ENCODE data around the gene PRKCE.

Gene PRKCE

GRCh38 chr2:46007412-46007811 lies 355.9 kb downstream of the PRKCE start:
- no peak for DNase-seq

DNA sequence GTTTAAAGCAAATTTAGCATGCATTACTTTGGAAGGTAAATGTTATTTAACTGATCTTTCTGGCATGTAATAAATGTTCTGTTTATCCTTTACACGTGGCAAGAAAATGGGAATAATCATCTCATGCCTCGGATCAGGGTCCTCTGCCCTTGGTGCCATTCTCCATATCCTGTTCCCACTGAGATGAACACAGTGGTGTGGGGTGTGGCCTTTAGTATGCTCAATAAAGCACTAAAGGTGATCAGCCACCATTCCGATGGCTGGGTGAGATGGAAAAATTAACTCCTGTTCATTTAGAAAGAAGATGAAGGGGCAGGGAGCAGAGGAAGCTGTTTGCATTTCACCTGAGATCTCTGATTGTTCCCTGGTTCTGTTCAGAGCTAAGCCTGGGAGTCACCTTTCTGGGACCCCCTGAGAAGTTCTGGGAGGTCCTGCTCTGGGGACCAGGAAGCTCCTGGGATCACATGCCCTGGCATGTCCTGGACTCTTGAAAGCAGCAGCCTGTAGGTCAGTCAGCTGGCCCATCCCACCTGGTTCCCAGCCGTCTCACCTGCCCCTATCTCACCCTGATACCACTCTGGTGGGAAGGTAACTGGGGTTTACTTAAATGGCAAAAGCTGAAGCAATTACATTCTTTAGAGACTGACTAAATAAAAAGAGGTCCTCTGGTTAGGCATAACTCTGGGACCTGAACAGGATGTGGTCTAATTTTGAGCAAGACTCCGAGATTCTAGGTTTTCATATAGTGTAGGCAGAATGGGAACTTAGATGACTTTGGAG lies 356.8 kb downstream of the PRKCE start:
- no peak for DNase-seq

- DNase-seq, result no peak
Measured at GRCh38 chr2:46009315-46009714, 357.8 kb downstream of the PRKCE start.

DNA sequence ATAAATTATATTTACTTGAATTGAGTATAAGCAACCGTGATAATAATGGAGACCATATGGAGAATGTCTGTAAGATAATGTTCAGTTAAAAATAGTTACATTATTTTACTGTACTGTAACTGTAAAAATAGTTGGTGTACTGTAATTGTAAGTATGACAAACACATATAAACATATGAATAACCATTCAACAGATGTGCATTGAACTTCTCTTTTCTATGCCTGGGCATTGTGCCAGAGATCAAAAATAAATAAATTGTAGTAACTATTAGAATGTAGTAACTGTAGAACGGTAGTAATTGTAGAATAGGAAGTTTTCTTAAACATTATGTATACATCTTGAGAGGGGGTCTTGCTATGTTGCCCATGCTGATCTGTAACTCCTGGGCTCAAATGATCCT lies 358.3 kb downstream of the PRKCE start:
- DNase-seq, result no peak

DNA sequence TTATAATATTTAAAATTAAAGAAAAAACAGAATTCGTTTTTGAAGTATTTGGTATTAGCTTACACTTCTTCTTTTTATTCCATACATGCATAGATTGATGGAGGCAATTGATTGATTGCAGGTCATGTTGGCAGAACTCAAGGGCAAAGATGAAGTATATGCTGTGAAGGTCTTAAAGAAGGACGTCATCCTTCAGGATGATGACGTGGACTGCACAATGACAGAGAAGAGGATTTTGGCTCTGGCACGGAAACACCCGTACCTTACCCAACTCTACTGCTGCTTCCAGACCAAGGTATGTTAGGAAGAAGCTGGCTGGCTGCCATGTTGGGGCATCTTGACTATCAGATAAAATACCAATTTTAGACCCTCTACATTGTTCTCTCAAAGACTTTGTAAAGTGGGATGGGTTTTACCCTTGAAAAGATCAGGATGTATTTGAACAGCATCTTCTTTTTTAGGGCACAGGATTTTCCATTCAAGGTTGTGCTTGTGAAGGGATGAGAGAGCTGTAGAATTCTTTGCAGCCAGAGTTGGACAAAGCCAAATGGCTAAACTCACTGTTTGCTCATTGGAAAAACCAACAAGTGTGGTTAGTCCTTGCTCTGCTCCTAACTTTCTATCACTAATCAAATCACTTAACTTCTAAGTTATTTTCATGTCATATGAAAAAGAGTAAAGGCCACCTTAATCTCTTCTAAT lies 358.9 kb downstream of the PRKCE start:
- no peak for DNase-seq

GRCh38 chr2:46010925-46011490 lies 359.5 kb downstream of the PRKCE start:
- DNase-seq, result peak in 1 of 58 donors; percentile 6

DNA sequence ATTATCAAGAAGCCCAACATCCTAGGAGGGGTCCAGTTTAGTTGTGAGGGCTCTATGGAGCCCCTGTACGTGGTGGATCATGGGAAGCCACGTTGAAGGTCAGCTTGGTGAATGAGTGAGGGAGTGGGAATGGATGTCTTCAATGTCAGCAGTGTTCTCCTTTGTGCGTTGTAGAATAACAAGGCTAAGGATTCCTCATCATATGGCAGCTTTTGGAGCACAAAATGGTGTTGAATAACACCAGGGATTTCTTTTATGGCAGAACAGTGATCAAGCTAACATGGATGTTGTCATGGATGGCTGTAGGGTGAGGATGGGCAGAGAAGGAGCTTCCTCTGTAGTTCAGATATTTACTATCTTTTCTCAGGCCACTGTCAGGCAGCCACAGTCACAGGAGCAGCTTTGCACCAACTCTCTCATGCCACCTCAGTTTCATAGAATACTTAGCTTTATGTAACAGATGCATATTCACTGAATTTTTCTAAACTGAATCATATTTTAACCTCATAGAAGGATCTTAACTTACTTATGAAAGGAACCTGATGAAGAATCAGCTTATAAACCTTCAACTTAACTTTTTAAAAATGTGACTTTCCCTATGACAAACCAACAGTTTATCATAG lies 361.3 kb downstream of the PRKCE start:
- no peak for DNase-seq

DNA sequence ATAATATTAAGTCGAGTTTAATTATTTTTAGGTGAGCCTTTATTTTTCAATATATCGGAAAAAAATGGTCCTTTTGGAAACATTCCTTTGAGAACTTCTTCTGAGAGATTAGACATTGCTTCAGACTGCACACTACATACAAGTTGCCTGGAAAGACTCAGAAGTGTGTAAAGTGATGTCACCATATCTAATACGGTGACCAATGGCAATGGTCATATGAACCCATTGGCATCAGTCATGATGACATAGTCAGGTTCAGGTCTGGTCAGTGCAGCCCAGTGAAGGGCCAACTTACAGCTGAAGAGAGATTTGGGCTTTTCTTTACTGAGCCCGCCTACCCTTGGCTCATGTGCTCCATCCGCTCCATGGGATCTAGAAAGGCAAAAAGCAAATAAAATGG lies 362.3 kb downstream of the PRKCE start:
- no peak for DNase-seq

- DNase-seq, result peak in 1 of 58 donors; percentile 2
Measured at GRCh38 chr2:46014911-46015654, 363.6 kb downstream of the PRKCE start.

DNA sequence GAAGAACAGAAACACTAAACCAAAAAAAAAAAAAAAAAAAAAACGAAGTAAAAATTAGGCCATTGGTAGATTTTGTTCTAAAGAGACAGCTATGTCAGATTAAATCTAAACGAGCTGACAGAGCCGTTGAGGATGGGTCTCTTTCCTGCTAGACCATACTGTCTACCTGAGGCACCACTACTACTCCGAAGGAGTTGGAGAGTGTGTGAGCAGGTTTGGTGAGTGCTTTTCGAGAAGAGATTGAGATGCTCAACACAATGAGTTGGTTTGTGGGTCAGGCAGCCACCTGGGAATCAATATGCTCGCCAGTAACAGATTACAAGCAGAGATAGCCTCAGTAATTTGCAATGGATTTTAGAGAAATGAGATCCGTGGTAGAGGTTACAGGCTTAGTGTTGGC lies 364.2 kb downstream of the PRKCE start:
- no peak for DNase-seq

DNA sequence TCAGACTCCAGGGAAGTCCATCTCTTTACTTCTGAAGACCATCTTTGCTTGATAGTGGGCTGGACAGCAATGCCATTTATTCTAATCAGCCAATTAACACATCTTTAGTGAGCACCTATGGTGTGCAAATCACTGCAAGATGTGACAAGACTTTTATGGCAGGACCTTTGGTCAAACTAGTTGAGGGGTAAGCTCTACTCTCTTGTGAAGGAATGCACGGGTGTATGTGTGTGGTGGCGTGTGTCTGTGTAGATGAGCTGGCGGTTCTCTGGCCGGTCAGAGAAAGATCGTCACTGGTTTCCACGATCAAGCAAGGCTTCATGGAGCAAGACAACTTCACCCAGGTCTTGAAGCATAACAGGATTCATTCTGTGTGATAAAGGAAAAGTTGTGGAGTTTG lies 364.6 kb downstream of the PRKCE start:
- no peak for DNase-seq

DNA sequence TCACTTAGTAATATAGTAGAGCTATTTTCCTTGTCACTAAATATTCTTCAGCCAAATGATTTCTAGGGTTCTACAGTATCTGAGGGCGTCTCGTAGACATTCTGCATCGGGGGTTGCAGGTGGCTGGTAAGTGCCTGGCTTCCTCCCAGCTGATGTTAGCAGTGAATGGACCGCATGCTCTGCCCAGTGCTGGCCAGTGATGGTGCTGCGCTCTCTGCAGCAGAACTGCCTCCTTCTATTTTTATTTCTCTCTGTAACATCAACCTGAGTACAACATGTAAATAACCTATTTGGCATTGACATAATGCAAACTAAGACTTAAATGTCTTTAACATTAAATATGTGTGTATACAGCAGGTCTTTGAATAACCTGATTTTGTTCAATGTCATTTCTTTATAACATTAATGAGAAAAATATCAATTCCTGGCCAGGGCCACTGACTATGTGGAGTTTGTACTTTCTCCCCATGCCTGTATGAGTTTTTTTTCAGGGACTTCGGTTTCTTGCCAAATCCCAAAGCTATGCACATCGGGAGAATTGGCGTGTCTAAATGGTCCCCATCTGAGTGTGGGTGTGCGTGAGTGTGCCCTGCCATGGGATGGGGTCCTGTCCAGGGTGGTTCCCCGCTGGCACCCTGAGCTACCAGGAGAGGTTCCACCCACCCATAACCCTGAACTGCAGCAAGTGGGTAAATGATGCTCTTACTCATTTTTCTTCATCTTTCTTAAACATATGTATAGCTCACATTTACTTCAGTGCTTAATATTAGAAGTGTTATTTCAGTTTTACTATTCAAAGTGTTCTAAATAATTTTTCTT lies 367.5 kb downstream of the PRKCE start:
- DNase-seq, result peak in 7 of 58 donors; percentile 4 to 27 (median 14)

- no peak for DNase-seq
Measured at GRCh38 chr2:46020416-46020815, 368.9 kb downstream of the PRKCE start.

DNA sequence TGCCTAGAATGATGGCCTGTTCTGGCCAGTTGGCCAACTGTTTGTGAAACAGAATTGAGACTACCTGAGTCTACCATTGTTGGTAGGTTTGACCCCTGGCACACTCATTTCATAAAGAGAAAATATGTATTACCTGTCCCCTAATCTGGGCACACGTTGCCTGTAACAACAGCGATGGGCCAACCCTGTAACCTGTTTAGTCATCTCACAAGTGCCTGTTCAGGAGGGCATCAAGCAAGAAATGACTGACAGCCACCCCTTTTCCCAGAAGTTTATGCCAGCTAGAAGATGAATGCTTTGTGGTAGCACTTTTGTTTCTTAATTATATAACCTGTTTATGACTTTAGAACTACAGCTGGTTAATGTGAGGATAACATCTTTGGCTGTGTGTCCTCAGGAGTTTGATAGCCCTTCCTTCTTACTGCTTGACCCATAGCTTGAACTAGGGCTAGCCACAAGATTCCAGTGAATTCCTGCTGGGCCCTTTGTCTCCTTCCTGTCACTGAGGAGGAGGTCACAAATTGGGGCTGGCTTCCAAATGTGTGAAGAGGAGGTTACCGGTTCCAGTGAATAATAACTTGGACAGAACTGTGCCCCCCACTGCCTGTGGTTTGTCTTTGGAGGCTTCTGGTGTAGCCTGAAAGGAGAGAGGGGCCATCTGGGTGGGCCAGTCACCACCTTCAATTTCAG lies 371.8 kb downstream of the PRKCE start:
- no peak for DNase-seq

GRCh38 chr2:46024146-46024779 lies 372.8 kb downstream of the PRKCE start:
- DNase-seq, result no peak

DNA sequence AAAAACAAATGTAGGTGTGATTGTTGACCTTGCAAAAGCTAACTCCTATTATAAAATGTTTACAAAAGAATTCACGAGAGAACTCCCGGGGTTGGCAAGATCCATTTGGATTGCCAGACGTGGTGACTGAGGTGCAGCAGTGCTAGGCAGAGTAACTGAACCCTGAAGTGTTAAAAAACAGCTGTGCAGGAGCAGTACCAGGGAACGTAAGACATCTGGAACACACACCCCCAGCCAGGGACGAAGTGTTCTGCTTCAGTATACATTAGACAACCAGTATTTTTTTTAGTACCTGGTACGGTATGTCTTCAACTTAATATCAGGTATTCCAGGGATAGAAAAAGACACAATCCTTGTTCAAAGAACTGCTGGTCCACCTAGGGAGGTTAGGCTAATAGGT lies 373.6 kb downstream of the PRKCE start:
- DNase-seq, result no peak

- no peak for DNase-seq
Measured at GRCh38 chr2:46025676-46026075, 374.2 kb downstream of the PRKCE start.

DNA sequence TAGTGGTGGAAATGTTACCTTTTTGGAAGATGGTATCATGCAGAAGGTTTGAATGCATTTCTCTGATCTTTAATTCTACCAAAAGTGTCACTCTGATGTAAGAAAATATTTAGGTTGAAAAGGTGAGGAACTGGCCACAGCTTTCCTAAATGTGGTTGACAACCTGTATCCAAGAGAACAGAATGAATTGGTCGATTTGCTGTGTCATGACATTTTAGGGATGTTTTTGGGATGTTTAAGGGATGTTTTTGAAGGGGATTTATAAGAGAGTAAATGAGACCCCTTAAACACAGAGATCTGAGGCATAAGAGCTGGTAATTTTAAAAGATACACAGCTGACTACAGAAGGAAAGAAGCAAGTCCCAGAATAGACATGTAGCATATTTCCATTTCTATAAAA lies 375.0 kb downstream of the PRKCE start:
- DNase-seq, result no peak

DNA sequence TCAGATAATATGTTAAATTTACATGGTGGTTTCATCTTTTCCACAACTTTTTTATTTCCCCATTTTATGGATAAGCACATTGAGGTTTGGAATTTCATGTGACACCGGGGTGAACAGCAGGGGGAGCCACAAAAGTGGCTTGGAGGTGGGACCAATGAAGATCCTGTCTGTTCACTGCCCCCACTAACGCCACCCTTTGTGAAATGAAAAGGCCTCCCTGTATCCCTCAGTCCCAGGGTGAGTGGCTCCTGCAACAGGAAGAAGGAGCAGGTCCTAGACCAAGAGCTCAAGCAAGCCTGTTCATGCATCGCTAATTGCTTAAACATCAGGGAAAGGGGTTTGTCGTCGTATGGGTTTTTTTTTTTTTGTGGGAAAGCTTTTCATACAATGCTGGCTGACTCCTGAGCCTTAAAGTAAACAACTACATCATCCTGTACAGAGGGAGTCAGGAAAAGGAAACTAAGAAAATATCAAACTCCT lies 377.9 kb downstream of the PRKCE start:
- no peak for DNase-seq

Data from anterior cingulate cortex (tissue), 58 donors.